Measurements from ENCODE around the gene GATAD2A. TPM values are rescaled to one million over a fixed set of nuclear protein-coding genes. Genes with fewer than 3 reads are reported as not detected.

The GATAD2A gene
- total RNA-seq, 1 donor from 2014 or later, result 150 TPM

DNA sequence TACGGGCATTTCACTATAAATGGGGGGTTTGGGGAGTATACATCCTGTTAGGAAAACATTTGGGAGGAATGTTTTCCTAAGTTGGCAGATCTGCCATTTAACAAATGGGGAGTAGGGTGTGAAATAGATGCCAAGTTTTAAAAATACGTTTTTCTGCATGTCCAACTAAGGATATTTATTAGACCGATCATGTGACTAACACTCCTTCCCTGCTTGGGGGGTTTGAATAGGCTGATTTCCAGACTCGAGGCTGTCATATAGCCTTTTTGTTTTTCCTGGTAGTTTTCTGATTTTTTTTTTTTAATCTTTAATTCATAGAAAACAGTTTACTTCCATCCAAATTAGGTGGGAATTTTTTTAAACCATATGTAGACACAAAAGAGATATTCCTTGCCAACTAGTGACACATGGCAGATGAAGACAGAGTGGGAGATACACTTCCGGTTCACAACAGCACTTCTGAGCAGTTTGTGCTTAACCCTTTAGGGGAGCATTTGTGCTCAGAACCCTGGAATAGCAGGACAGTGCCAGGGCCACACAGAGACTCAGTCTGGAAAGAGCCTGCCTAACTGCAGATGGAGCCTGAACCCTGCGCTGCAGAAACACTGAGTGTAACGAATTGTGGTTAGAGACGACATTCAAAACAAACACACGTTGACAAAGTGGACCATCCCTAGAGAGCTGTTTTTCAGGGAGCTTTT lies 5.6 kb upstream of the GATAD2A start:
- Mint-ChIP-seq H3K9me3 (no peaks in the 10 kb centered on the region), H3K27ac (ENCODE audit: unreplicated experiment) (no peak overlapping the region), H3K4me1 (peaks cover 17% of the 10 kb centered on the region), H3K4me3 (peak overlapping the region; percentile 20), H3K36me3 (ENCODE audit: low read depth) (no peaks in the 10 kb centered on the region), H3K27me3 (ENCODE audit: low read depth) (peaks cover 2% of the 10 kb centered on the region)
- no peak for DNase-seq (ENCODE audit: low read depth, low spot score)
- TF ChIP-seq, protein P1, sequence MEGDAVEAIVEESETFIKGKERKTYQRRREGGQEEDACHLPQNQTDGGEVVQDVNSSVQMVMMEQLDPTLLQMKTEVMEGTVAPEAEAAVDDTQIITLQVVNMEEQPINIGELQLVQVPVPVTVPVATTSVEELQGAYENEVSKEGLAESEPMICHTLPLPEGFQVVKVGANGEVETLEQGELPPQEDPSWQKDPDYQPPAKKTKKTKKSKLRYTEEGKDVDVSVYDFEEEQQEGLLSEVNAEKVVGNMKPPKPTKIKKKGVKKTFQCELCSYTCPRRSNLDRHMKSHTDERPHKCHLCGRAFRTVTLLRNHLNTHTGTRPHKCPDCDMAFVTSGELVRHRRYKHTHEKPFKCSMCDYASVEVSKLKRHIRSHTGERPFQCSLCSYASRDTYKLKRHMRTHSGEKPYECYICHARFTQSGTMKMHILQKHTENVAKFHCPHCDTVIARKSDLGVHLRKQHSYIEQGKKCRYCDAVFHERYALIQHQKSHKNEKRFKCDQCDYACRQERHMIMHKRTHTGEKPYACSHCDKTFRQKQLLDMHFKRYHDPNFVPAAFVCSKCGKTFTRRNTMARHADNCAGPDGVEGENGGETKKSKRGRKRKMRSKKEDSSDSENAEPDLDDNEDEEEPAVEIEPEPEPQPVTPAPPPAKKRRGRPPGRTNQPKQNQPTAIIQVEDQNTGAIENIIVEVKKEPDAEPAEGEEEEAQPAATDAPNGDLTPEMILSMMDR (conservative IDR thresholded peaks at IDR 0.05), result no peak

DNA sequence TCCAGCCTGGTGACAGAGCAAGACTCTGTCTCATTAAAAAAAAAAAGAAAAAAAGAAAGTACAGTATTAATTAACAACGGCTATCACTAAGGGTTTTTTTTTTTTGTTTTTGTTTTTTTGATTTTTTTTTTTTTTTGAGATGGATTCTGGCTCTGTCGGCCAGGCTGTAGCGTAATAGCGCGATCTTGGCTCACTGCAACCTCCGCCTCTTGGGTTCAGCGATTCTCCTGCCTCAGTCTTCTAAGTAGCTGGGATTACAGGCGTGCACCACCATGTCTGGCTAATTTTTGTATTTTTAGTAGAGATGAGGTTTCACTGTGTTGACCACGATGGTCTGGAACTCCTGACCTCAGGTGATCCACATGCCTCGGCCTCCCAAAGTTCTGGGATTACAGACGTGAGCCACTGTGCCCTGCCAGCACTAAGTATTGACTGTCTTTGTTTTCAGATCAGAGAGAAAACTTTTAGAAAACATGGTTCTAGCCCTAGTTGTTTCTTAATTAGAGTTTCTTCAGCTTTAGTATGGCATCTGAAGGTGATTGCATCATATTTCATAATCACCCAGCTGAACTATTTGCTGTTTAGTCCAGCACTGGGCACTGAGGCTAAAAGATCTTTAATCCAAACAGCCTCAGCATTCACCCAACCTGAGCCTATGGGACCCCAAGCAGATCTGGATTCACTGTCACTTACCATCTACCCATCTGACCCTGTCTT lies 2.7 kb upstream of the GATAD2A start:
- H3K9me3 Mint-ChIP-seq, result no peaks in the 10 kb centered on the region
- TF ChIP-seq, protein P1 (conservative IDR thresholded peaks at IDR 0.05), result no peak
- H3K27ac Mint-ChIP-seq (ENCODE audit: unreplicated experiment), result no peak overlapping the region
- peak overlapping the region; percentile 66 for H3K4me3 Mint-ChIP-seq
- H3K4me1 Mint-ChIP-seq, result peaks cover 33% of the 10 kb centered on the region
- no peaks in the 10 kb centered on the region for H3K36me3 Mint-ChIP-seq (ENCODE audit: low read depth)
- H3K27me3 Mint-ChIP-seq (ENCODE audit: low read depth), result peaks cover 2% of the 10 kb centered on the region
- DNase-seq (ENCODE audit: low read depth, low spot score), result no peak

DNA sequence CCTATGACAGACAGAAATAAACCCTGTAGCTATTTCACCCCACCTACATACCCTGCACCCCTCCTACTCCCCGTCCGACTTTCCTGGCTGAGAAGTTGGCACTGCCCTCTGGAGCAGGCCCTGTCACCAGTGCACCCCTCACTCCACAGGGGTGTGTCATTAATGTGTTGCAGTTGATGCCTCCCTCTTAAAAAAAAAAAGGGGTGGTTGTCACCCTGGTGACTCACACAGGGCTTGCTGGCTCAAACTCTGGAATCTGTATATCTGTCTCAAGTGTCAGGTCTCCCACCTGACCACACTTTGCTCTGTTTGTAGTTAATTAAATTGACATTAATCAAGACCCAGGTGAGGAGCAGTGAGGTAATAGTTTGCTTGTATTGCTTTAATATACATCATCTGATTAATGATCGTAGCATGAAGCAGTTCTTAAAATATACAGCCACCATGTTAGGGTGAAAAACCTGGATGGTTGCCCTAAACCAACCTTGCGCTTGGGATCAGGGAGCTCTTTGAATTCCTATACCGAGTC lies 2.0 kb upstream of the GATAD2A start:
- Mint-ChIP-seq H3K27ac (ENCODE audit: unreplicated experiment) (no peak overlapping the region), H3K36me3 (ENCODE audit: low read depth) (no peaks in the 10 kb centered on the region), H3K4me3 (peak overlapping the region; percentile 93), H3K4me1 (peaks cover 39% of the 10 kb centered on the region), H3K9me3 (no peaks in the 10 kb centered on the region), H3K27me3 (ENCODE audit: low read depth) (peaks cover 2% of the 10 kb centered on the region)
- TF ChIP-seq, protein P1 (conservative IDR thresholded peaks at IDR 0.05), result no peak
- no peak for DNase-seq (ENCODE audit: low read depth, low spot score)

DNA sequence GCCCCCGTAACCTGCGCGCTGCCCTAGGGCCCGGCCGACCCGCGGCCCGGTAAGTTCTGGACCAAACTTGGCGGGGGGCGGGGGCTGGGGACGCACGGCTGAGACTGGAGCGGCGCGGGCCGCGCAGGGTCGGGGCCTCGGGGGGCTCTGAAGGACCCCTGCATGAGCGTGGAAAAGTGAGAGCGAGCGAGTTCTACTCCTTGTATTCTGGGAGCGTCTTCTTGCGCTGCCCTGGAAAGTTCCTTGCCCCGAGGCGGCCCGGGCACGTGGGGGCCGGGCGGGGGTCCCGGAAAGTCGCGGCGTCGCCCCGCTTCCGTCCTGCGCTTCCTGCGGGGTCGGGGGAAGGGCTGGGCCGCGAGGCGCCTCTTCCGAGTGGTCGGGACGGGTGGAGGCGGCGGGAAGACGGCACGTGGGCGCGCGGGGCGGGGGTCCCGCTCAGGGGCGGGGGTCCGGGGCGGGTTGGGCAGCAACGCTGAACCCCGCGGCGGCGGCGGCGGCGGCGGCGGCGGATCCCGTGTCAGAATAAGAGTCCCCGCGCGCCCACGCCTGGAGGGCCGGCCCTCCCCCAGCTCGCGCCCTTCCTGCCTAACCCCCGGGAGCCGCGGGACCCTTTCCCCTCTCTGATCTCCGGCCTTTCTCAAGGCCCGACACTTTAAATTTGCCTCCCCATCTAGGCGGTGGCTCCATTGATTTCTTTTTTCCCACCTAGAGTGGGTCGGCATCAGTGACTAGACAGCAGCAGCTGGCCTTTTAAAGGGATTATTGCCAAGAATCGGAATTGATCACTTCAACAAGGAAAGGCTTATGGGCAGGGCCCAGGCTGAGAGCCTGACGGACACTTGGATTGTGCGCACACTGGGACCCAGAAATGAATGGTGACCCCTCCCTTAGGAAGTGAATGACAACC lies 749 bp downstream of the GATAD2A start:
- Mint-ChIP-seq H3K9me3 (no peaks in the 10 kb centered on the region), H3K27ac (ENCODE audit: unreplicated experiment) (no peak overlapping the region), H3K27me3 (ENCODE audit: low read depth) (peaks cover 2% of the 10 kb centered on the region), H3K4me1 (peaks cover 52% of the 10 kb centered on the region), H3K36me3 (ENCODE audit: low read depth) (no peaks in the 10 kb centered on the region), H3K4me3 (peak overlapping the region; percentile 99)
- TF ChIP-seq, protein P1 (conservative IDR thresholded peaks at IDR 0.05), result no peak
- peak; percentile 51 for DNase-seq (ENCODE audit: low read depth, low spot score)

Measured in neural crest cell (in vitro differentiated cells).